ENCODE measurements around the gene SCRT2.
"Not testable (repeated sequence)": the region's sequence is repeated elsewhere in the genome, so short reads cannot be mapped to it uniquely, and the experiment has no call there.

The SCRT2 gene

GRCh38 chr20:699811-700338 is 24.3 kb upstream of the SCRT2 start:
- DNase-seq = no peak

GRCh38 chr20:699342-699741 is 23.7 kb upstream of the SCRT2 start:
- DNase-seq = no peak

GRCh38 chr20:698276-698675 is 22.7 kb upstream of the SCRT2 start:
- no peak for DNase-seq

GRCh38 chr20:697826-698225 is 22.2 kb upstream of the SCRT2 start:
- no peak for DNase-seq

DNA sequence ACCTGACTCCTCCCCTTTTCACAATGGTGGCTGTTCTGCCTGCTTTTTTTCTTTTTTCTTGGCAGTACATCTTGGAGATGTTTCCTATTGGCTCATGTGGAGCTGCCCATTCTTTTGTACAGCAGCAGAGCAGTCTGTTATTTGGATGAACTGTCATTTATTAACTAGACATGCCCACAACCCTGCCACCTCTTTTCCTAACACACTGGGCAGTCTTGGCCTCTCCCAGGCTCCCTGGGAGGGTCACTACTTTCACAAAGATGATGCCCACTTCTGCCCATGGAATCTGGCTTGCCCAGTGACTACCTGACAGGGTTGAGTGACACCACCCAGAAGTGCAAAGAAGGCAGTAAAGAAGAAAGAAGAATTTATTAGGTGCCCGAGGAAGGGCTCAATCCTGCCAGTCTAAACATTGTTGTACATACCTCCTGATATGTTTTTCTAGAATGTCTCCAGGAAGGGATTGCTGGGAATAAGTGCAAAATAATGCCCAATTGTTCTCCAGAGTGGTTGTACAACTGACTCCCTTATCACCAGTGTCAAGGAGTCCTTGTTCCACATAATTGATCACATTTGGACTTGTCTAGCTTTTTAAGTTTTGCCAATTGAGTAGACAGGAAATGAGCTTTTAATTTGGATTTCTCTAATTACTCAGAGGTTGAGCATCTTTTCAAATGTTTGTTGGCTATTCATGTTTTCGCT is 19.7 kb upstream of the SCRT2 start:
- no peak for DNase-seq

- no peak for DNase-seq
Measured at GRCh38 chr20:694496-694895, 18.9 kb upstream of the SCRT2 start.

DNA sequence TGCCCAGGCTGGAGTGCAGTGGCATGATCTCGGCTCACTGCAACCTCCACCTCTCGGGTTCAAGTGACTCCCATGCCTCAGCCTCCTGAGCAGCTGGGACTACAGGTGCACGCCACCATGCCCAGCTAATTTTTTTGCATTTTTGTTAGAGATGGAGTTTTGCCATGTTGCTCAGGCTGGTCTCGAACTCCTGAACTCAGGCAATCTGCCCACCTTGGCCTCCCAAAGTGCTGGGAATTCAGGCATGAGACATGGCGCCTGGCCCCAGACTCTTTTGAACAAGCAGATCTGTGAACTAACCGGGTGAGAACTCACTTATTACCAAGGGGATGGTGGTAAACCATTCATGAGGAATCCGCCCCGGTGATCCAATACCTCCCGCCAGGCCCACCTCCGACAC is 18.2 kb upstream of the SCRT2 start:
- DNase-seq = not testable (repeated sequence)

DNA sequence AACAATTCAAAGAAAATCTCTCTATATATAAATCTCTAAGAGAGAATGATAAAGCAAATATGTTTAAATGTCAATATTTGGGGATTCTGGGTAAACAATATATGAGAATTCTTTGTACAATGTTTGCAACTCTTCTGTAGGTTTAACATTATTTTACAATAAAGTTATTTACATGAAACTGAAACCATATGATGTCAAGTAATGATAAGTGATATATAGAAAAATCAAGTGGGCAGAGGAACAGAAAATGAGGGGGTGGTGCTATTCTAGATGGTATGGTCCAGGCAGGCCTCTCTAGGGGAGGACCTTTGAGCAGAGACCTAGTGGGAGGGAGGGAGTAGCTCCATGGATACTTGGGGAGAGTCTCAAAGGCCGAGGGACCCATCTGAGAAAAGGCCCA is 16.4 kb upstream of the SCRT2 start:
- DNase-seq = no peak

- no peak for DNase-seq
Measured at GRCh38 chr20:689947-690346, 14.3 kb upstream of the SCRT2 start.

DNA sequence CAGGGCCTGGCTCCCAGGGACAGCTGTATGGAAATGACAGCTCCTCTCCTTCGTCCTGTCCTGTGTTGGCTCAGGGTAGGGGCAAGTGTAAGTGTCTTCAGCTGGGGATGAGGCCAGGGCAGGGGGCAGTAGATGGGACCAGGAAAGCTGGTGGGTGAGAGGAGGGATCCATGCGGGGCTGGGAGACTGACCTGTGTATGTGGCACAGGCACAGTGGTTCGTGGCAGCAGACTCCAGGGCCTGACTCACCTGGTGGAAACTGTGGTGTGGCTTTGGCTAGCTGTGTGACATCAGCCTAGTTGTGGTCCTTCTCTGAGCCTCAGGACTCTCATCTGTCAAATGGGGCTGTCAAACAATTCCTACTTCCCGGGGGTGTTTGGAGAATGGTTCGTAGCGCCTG is 13.7 kb upstream of the SCRT2 start:
- no peak for DNase-seq

DNA sequence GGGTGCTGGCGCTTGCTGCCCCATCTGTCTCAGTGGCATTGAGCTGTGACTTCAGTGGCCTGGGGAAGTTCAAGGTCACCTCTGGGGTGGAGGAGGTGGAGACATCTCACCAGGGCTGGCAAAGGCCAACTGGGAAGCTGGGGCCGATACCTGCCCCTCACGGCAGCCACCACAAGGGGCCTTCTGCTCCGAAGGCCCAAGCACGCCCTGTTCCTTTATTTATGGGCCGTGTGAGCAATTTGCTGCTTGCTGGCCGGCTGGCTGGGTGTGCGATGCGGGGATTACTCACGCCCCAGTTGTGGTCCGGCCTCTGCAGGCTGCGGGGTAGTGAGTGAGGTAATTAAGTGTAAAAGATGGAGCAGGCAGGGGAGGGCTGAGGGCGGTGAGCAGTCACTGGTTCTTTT is 13.2 kb upstream of the SCRT2 start:
- no peak for DNase-seq

- no peak for DNase-seq
Measured at GRCh38 chr20:687468-688203, 12.0 kb upstream of the SCRT2 start.

DNA sequence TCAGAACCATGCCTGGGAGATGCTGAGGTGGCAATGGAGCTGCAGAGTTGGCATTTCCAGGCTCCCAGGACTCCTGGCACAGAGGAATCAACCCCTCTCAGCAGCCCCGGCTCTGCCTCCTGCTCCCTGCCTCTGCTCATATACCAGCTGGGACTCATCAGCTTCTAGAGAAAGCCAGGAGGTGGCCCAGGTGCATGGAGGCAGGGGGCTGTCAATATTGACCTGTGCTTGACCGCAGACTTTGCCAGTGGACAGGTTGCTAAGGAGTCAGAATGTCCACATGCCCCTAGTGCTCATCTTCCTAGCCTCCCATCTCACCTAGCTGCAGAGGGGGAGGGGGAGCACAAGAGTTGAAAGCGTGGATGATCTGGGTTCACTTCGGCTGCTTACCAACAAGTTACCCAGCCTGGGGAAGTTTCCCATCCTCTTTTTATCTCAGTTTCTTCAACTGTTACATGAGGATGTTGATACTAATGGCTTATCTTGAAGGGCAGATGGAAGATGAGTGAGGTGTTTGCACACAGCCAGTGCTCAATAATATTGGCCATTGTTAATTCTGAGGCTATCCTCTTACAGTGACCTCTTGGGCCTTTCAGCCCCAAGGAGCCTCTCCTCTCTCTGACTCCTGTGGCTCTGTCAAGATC is 9.2 kb upstream of the SCRT2 start:
- DNase-seq = no peak

- no peak for DNase-seq
Measured at GRCh38 chr20:682123-682522, 6.5 kb upstream of the SCRT2 start.

DNA sequence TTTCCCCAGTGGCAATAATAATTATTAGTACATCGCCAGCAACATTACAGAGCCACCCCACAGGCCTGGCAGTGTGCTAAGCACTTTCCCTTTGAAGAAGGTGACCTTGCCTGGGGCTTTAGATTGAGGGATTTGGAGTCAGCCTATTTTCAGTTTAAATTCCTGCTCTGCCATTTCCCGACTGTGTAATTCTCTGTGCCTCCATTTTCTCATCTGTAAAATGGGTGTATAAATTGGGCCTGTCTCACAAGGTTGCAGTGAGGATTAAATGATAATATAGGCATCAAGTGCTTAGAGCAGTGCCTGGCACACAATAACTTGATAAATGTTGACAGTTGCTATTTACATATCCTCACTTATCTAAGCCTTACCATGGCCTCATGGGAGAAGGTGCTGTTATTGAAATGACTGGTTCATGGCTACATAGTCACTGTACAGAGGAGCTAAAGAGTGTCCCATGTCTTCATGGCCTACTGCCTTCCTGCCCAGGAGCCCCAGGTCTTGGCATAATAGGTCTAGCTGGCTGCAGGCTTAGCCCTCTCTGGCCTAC is 5.1 kb upstream of the SCRT2 start:
- no peak for DNase-seq

DNA sequence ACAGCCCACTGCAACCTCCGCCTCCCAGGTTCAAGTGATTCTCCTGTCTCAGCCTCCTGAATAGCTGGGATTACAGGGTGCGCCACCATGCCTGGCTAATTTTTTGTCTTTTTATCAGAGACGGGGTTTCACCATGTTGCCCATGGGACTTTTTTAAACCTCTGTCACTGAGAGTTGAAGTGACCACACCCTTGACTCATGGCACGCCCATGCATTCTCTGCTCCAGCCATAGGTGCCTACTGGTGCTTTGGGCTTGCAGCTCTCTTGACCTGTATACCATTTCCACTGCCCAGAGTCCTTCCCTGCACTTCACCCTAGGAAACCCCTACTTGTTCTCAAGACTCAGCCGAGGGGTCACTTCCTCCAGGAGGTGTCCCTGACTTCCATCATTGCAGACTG is 2.4 kb upstream of the SCRT2 start:
- DNase-seq = no peak

DNA sequence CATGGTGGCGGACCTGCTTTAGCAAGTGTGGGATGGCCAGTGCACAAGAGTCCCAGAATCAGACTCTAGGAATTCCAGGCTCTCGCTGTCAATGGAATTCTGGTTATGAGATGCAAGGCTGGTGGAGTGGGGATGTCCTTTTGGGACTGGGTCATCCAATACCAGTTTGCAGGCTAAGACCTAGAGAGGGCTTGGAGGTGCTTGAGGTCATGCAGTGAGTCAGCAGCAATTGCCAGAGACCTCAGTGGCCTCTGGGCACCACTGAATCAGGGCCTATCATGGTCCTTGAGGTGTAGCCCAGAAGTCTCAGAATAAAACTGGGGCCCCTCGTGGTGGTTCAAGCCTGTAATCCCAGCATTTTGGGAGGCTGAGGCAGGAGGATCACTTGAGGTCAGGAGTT is 1.4 kb upstream of the SCRT2 start:
- no peak for DNase-seq

DNA sequence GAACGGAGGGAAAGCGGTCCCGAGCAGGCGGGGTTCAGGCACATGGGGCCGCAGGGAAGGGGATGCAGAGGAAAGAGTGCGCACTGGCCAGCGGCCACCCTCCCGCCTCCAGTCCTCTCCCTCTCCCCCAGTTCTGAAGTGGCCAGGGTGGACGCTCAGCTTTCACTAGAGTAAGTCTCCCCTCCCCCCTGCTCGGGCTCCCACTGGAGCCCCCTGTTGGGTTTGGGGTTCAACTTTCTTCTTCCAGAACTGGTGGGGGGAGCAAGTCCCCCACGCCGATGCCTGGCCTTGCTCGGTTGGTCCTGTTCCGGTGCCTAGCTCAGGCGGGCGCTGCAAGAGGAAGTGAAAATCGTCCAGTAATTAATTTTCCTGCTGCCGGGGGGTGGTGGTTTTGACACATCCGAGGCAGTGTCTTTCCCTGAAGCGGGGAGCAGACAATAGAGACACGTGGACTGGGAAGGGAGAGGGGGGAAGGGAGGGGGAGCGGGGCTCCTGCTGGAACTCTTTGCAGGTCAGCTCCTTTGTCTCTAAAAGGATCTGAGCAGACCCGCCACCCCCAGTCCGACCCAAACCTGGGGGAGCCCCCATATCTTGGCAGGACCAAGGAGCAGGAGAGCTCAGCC is 824 bp upstream of the SCRT2 start:
- no peak for DNase-seq

DNA sequence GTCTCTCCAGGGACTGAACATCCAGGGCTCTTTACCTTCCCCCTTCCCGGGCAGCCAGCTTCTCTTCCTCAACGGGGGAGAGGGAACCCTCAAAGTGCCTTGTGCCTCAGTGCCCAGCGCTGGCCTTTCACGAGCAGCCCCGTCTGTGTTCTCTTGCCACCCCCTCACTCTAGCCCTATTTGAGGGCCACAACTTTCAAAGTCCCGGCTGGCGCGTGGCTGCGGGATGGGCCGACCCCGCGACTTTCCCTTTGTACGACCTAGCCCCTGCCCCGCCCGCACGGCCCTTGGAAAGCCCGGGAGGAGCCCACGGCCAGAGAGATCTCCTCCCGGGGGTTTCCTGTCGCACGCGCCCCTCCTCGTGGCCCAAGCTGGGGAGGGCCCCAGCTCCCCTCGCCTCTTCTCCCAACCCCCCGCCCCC is 559 bp downstream of the SCRT2 start:
- DNase-seq = no peak

GRCh38 chr20:673603-674001 is 2.0 kb downstream of the SCRT2 start:
- DNase-seq = no peak

- DNase-seq = no peak
Measured at GRCh38 chr20:672963-673602, 2.5 kb downstream of the SCRT2 start.

DNA sequence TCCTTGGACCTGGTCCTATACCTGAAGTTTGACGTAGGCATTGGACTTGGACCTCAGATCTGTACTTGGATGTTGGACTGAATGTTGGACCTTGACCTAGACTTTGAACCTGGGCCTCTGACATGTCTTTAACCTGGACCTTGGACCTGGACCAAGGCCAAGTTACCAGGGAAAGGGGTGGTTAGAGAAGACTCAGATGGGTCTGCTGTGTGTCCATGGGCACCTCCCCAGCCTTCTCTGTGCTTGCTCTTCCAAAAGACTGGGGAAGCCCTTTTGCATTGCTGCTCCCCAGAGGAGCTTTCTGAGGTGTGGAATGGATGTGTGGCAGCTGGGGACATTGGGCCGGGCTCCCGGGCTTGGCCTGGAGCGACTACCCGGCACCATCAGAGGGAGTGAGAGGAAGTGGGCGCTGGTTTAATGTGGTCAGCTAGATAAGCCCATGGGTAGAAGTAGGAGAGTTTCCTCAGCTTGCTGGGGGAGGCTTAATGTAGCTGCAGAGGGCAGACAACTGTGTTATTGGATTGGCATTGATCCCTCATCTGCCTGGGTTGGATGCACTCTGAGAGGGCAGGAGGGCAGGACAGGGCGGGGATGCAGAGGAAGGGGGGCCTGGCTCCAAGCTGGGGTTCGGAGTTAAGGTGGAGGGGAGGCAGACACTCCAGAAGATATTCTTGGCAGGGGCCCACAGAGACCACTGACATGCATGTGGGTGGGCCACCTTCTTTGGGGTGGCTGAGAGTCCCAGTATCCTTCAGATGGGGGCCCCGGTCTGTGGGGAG is 4.2 kb downstream of the SCRT2 start:
- no peak for DNase-seq
